Lung (tissue), 12 donors: ENCODE data around the gene C1orf210. TPM values are rescaled to one million over a fixed set of nuclear protein-coding genes. Genes with fewer than 3 reads are reported as not detected.
A peak's percentile ranks its signal among the peaks of the same experiment; 100 is the strongest.

Experiments used
- ATAC-seq: fragments of 200-7000 bp; cut with Tn5 transposase; one replicate; pipeline ENCODE4 v1.9.1; 2020; ENCODE audit warnings: moderate number of reproducible peaks; ENCODE audit not compliant: insufficient read depth, low FRiP score
- DNase-seq, 3 donors: peaks; one replicate each; pipeline ENCODE4 v3.0.0-alpha.2; 2013 to 2017
- H3K27ac ChIP-seq, 2 donors: one replicate each; pipeline ENCODE4 v1.5.1; 2013; ENCODE audit warnings: mild to moderate bottlenecking in 2 of 2, moderate library complexity in 2 of 2, control low read depth in 1 of 2, inconsistent platforms in 1 of 2, low read depth in 1 of 2, low read length in 1 of 2
- H3K27me3 ChIP-seq, 3 donors: one replicate each; pipeline ENCODE4 v1.5.1; 2013; ENCODE audit warnings: low read length in 2 of 3; ENCODE audit not compliant: control insufficient read depth in 3 of 3, insufficient read depth in 3 of 3
- H3K36me3 ChIP-seq, 4 donors: one replicate each; pipeline ENCODE4 v1.5.1; 2013; ENCODE audit warnings: low read length in 4 of 4, mild to moderate bottlenecking in 1 of 4, moderate library complexity in 1 of 4; ENCODE audit not compliant: control insufficient read depth in 4 of 4, insufficient read depth in 4 of 4
- H3K4me1 ChIP-seq, 5 donors: one replicate each; pipeline ENCODE4 v1.5.1; 2013; ENCODE audit warnings: low read length in 5 of 5, mild to moderate bottlenecking in 2 of 5, moderate library complexity in 1 of 5; ENCODE audit not compliant: control insufficient read depth in 5 of 5, insufficient read depth in 5 of 5
- H3K4me3 ChIP-seq: one replicate; pipeline ENCODE4 v1.5.1; 2013; ENCODE audit warnings: mild to moderate bottlenecking, control low read depth, moderate library complexity
- H3K9ac ChIP-seq, 2 donors: one replicate each; pipeline ENCODE4 v1.5.1; 2013; ENCODE audit warnings: low read length in 2 of 2, control low read depth in 1 of 2; ENCODE audit not compliant: insufficient read depth in 1 of 2
- H3K9me3 ChIP-seq, 4 donors: one replicate each; pipeline ENCODE4 v1.5.1; 2013; ENCODE audit warnings: low read length in 3 of 4, mild to moderate bottlenecking in 1 of 4, moderate library complexity in 1 of 4; ENCODE audit not compliant: control insufficient read depth in 4 of 4, insufficient read depth in 3 of 4
- WGBS, 2 donors: extraction: QIAGEN DNeasy Blood & Tissue Kit; methylation state at CpG; one replicate each; pipeline ENCODE4 v1.1.7; 2013; 5-methylcytosine and 5-hydroxymethylcytosine counted together
- polyA plus RNA-seq, 2 donors: library from polyadenylated mRNA; stranded (reverse); fragments of 200-250 nt; gene quantifications; one replicate each; pipeline ENCODE4 v1.2.1, GENCODE V29; 2013
- total RNA-seq, 2 donors: library from RNA; depleted of rRNA in 1 of 2; stranded (reverse); fragments of >200 nt in 1 of 2; gene quantifications; one replicate each; pipeline ENCODE4 v1.2.1, GENCODE V29; 2014 to 2021
- TF ChIP-seq, protein P1 (sequence below): IDR thresholded peaks from 2 replicates; pipeline ENCODE4 v1.5.1; 2012; ENCODE audit warnings: mild to moderate bottlenecking; ENCODE audit errors: control extremely low read depth, extremely low read depth
- donor health status: control.
- donor health status: control.
- donor health status: Bipolar disorder and iron deficiency.
- donor health status: healthy.
- donor health status: DM: yes; HTN: yes; CAD: no.

The C1orf210 gene
- total and polyA plus RNA-seq, 4 donors = 10.4 to 25.9 (median 21.0) TPM

DNA sequence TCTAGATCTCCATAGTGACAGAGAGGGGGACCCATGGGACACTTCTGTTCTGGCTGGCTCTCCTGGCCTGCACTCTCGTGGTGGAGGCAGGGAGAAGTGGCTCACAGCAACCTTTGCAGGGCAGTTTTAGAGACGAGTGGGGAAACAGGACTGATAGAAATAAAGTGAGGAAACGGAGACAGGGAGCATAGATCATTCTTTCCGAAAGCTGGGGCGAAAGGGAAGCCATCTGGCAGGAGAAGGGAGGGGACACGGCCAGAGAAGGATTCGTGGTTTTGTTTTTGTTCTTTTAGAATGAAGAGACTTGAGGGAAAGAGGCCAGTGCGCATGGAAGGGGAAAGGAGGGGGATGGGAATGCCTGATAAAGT lies 18.9 kb upstream of the C1orf210 start:
- H3K27ac ChIP-seq = peak overlapping the region in 1 of 2 donors; percentile 7
- DNase-seq = peak in 2 of 3 donors; percentile 56 to 74
- no peak overlapping the region for H3K9ac ChIP-seq
- ATAC-seq = no peak
- H3K36me3 ChIP-seq = peaks cover 0 to 12% (median 0%) of the 10 kb centered on the region in 4 donors
- no peaks in the 10 kb centered on the region for H3K27me3 ChIP-seq
- 18 to 27% methylated on average over 8 of the region's 8 CpGs for whole genome bisulfite sequencing, 2 donors
- TF ChIP-seq, protein P1, sequence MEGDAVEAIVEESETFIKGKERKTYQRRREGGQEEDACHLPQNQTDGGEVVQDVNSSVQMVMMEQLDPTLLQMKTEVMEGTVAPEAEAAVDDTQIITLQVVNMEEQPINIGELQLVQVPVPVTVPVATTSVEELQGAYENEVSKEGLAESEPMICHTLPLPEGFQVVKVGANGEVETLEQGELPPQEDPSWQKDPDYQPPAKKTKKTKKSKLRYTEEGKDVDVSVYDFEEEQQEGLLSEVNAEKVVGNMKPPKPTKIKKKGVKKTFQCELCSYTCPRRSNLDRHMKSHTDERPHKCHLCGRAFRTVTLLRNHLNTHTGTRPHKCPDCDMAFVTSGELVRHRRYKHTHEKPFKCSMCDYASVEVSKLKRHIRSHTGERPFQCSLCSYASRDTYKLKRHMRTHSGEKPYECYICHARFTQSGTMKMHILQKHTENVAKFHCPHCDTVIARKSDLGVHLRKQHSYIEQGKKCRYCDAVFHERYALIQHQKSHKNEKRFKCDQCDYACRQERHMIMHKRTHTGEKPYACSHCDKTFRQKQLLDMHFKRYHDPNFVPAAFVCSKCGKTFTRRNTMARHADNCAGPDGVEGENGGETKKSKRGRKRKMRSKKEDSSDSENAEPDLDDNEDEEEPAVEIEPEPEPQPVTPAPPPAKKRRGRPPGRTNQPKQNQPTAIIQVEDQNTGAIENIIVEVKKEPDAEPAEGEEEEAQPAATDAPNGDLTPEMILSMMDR = no peak
- no peaks in the 10 kb centered on the region for H3K9me3 ChIP-seq
- H3K4me1 ChIP-seq = peaks cover 3 to 36% (median 19%) of the 10 kb centered on the region in 5 donors
- H3K4me3 ChIP-seq = no peak overlapping the region

DNA sequence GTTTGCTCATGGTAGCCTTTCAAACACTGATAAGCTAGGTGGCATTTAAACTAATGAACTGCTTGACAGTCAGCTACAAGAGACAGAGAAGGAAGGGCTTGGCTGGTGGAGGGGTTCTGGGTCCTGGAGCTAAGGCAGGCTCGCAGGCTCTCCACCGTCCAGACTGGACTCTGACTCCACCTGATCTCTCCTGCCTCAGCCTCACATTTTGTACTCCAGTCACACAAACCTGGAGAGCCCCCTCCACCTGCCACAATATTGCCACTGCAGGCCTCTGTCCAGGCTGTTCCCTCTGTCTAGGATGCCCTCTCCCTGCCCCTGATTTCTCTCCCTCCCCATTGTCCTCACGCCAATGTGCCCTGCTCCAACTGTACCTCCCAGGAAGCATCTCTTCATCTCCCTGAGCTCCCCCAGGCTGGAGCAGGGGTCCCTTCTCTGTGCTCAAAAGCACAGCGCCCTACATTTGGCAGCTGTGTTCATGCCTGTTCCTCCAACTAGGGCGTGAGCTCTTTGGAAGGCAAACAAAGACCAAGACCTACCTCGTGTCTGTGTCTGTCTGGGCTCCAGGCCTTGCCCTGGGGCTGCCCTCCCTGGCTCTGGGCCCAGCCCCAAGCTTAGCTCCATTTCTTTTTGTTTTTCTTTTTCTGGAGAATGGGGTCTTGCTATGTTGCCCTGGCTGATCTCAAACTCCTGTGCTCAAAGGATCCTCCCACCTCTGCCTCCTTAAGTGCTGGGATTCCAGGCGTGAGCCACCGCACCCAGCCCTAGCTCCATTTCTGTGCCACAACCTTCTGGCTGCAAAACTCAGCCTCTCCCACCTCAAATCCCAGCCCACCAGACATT lies 18.3 kb upstream of the C1orf210 start:
- no peak overlapping the region for H3K9ac ChIP-seq
- peak overlapping the region in 1 of 2 donors; percentile 44 for H3K27ac ChIP-seq
- H3K4me3 ChIP-seq = no peak overlapping the region
- peaks cover 0 to 12% (median 0%) of the 10 kb centered on the region in 4 donors for H3K36me3 ChIP-seq
- peak in 2 of 3 donors; percentile 56 for DNase-seq
- TF ChIP-seq, protein P1 = no peak
- WGBS, 2 donors = 53 to 80% methylated on average over 8 of the region's 8 CpGs
- no peaks in the 10 kb centered on the region for H3K9me3 ChIP-seq
- no peak for ATAC-seq
- H3K4me1 ChIP-seq = peaks cover 3 to 35% (median 21%) of the 10 kb centered on the region in 5 donors
- no peaks in the 10 kb centered on the region for H3K27me3 ChIP-seq

DNA sequence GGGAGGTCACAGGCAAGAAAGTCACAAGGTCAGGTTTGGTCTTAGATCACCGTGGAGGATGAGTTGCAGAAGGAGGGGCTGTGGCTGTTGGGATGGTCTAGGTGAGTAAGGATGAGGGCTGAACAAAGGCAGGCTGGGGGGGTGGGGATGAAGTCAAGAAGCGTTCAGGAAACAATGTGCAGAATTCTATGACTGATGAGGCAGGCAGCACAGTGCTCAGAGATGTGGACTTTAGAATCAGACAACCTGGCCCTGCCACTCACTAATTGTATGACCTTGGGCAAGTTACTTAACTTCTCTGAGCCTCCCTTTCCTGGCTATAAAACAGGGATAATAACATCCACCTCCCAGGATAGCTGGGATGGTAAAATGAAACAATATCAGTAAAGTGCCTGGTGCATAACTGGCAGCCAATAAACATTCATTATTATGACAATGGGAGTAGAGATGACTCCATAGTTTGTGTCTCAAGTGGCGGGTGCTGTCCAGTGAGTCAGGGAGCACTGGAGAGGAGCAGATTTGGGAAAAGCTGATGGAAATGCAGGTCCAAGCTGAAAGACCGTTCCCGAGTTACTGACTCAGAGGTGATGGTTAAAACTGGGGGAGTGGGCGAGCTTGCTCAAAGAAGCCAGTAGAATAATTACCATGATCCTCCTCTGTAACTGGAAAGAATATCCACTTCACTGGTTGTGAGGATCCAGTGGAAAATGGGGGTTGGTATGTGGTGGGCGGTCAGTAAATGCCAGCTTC lies 17.5 kb upstream of the C1orf210 start:
- no peak for ATAC-seq

More for the DNA sequence above, 17.5 kb upstream of the C1orf210 start:
- peak overlapping the region in 1 of 2 donors; percentile 44 for H3K27ac ChIP-seq
- 67 to 78% methylated on average over 7 of the region's 7 CpGs for WGBS, 2 donors
- H3K9me3 ChIP-seq = no peaks in the 10 kb centered on the region
- TF ChIP-seq, protein P1 = no peak
- peaks cover 3 to 35% (median 21%) of the 10 kb centered on the region in 5 donors for H3K4me1 ChIP-seq
- H3K4me3 ChIP-seq = peak overlapping the region; percentile 1
- H3K36me3 ChIP-seq = peaks cover 0 to 12% (median 0%) of the 10 kb centered on the region in 4 donors
- DNase-seq = no peak
- no peak overlapping the region for H3K9ac ChIP-seq
- no peaks in the 10 kb centered on the region for H3K27me3 ChIP-seq
